Esophagus muscularis mucosa (tissue), 3 donors: ENCODE data around the gene UNC50.

Source experiments
- CTCF ChIP-seq, 3 experiments: fragments of 200-600 bp in 2 of 3; fragments of 450-650 bp in 1 of 3; sonication (generic) in 2 of 3; IDR thresholded peaks; one replicate each; pipeline ENCODE4 v1.5.1; 2017 to 2019; ENCODE audit warnings: antibody characterized with exemption in 3 of 3, mild to moderate bottlenecking in 2 of 3, moderate library complexity in 1 of 3
- POLR2AphosphoS5 ChIP-seq, 2 donors: sonication (generic); formaldehyde crosslinking; IDR thresholded peaks; one replicate each; pipeline ENCODE4 v1.6.1; 2017; ENCODE audit warnings: antibody characterized with exemption in 2 of 2

- TF ChIP-seq POLR2AphosphoS5 (IDR thresholded peaks at IDR 0.05) (no peak), CTCF (IDR thresholded peaks at IDR 0.05) (no peak)
Observed at GRCh38 chr2:98649992-98650375, 41.6 kb downstream of the UNC50 start.
